HepG2 (cell line): ENCODE data around the gene TMEM19. TPM values are rescaled to one million over a fixed set of nuclear protein-coding genes. Genes with fewer than 3 reads are reported as not detected.

Source experiments
- HDAC1 ChIP-seq: sonication (generic); formaldehyde crosslinking; IDR thresholded peaks from 2 replicates; pipeline ENCODE4 v1.5.1; 2020; ENCODE audit warnings: mild to moderate bottlenecking, missing genetic modification reagents
- JUND ChIP-seq: sonication (generic); formaldehyde crosslinking; IDR thresholded peaks from 2 replicates; pipeline ENCODE4 v1.8.0; 2022; ENCODE audit warnings: mild to moderate bottlenecking, missing genetic modification reagents
- KDM5B ChIP-seq: sonication (generic); formaldehyde crosslinking; IDR thresholded peaks from 2 replicates; pipeline ENCODE4 v1.4.0; 2020; ENCODE audit warnings: missing genetic modification reagents, mild to moderate bottlenecking, borderline replicate concordance
- KLF11 ChIP-seq: IDR thresholded peaks from 2 replicates; pipeline ENCODE4 v1.6.1; 2016; ENCODE audit warnings: missing compliant biosample characterization
- MATR3 ChIP-seq: sonication (generic); formaldehyde crosslinking; IDR thresholded peaks from 2 replicates; pipeline ENCODE4 v1.4.0; 2020; ENCODE audit warnings: missing genetic modification reagents
- MED13 ChIP-seq: sonication (generic); formaldehyde crosslinking; IDR thresholded peaks from 2 replicates; pipeline ENCODE4 v1.5.0; 2020; ENCODE audit warnings: missing genetic modification reagents
- NR1H2 ChIP-seq: sonication (generic); formaldehyde crosslinking; IDR thresholded peaks from 2 replicates; pipeline ENCODE4 v1.8.1; 2022; ENCODE audit warnings: low read depth, missing genetic modification reagents, borderline replicate concordance
- PRPF4 ChIP-seq: fragments of 200-400 bp; formaldehyde crosslinking; IDR thresholded peaks from 2 replicates; pipeline ENCODE4 v1.6.1; 2016; ENCODE audit warnings: low read length, low read depth; ENCODE audit not compliant: poor library complexity, severe bottlenecking
- RFX3 ChIP-seq: IDR thresholded peaks from 2 replicates; pipeline ENCODE4 v1.6.1; 2016; ENCODE audit warnings: missing biosample characterization, missing genetic modification reagents
- SRSF1 ChIP-seq: fragments of 200-400 bp; formaldehyde crosslinking; optimal IDR thresholded peaks from 2 replicates; pipeline ENCODE3; 2017; ENCODE audit warnings: mild to moderate bottlenecking, low read depth, low read length, moderate library complexity
- ZFP1 ChIP-seq: IDR thresholded peaks from 2 replicates; pipeline ENCODE4 v1.6.1; 2016
- ZNF180 ChIP-seq: sonication (generic); formaldehyde crosslinking; IDR thresholded peaks from 2 replicates; pipeline ENCODE4 v1.4.0; 2020; ENCODE audit warnings: low read depth, missing genetic modification reagents, borderline replicate concordance
- ZNF337 ChIP-seq: sonication (generic); formaldehyde crosslinking; IDR thresholded peaks from 2 replicates; pipeline ENCODE4 v1.5.1; 2020; ENCODE audit warnings: missing genetic modification reagents, low read depth, mild to moderate bottlenecking, borderline replicate concordance
- ZSCAN12 ChIP-seq: sonication (generic); formaldehyde crosslinking; IDR thresholded peaks from 2 replicates; pipeline ENCODE4 v1.9.0; 2021; ENCODE audit warnings: mild to moderate bottlenecking, missing genetic modification reagents
- ZSCAN21 ChIP-seq: sonication (generic); formaldehyde crosslinking; IDR thresholded peaks from 2 replicates; pipeline ENCODE4 v1.8.0; 2022; ENCODE audit warnings: mild to moderate bottlenecking, missing genetic modification reagents, moderate library complexity, borderline replicate concordance
- ZSCAN29 ChIP-seq: sonication (generic); formaldehyde crosslinking; conservative IDR thresholded peaks from 2 replicates; pipeline ENCODE4 v1.4.0; 2020; ENCODE audit warnings: mild to moderate bottlenecking, missing genetic modification reagents
- ZZZ3 ChIP-seq: sonication (generic); formaldehyde crosslinking; IDR thresholded peaks from 2 replicates; pipeline ENCODE4 v1.4.0; 2020; ENCODE audit warnings: missing genetic modification reagents, mild to moderate bottlenecking, borderline replicate concordance
- polyA plus RNA-seq, 8 experiments: library from polyadenylated mRNA; depleted of rRNA in 3 of 8; stranded (reverse) in 7 of 8; unstranded in 1 of 8; fragments of >200 nt; fragmentation: Illumina TruSeq in 4 of 8; extraction: Trizol in 4 of 8; gene quantifications; 2 replicates each; pipeline versions ENCODE4 v1.2.1 to v1.2.3, GENCODE V29; 2011 to 2016; ENCODE audit warnings: low read depth in 4 of 8, missing spikeins in 1 of 8, mixed read lengths in 1 of 8; ENCODE audit not compliant: insufficient read depth in 1 of 8
- total RNA-seq, 5 experiments: library from RNA; depleted of rRNA; stranded (reverse); fragments of >200 nt; fragmentation: Illumina TruSeq; extraction: Trizol; gene quantifications; 2 replicates each; pipeline ENCODE4 v1.2.3, GENCODE V29; 2016; ENCODE audit warnings: low read depth in 1 of 5
- TF ChIP-seq, protein P1 (sequence below): sonication (generic); formaldehyde crosslinking; IDR thresholded peaks from 2 replicates; pipeline ENCODE4 v1.5.0; 2020; ENCODE audit warnings: mild to moderate bottlenecking, missing genetic modification reagents
- TF ChIP-seq, protein P2 (sequence below): sonication (generic); formaldehyde crosslinking; conservative IDR thresholded peaks from 2 replicates; pipeline ENCODE4 v1.4.0; 2020; ENCODE audit warnings: missing genetic modification reagents
- TF ChIP-seq, protein P3 (sequence below): sonication (generic); formaldehyde crosslinking; IDR thresholded peaks from 2 replicates; pipeline ENCODE4 v1.4.0; 2020; ENCODE audit warnings: low read depth, mild to moderate bottlenecking, missing genetic modification reagents
- TF ChIP-seq, protein P4 (sequence below): sonication (generic); formaldehyde crosslinking; IDR thresholded peaks from 2 replicates; pipeline ENCODE4 v1.4.0; 2020; ENCODE audit warnings: missing genetic modification reagents; ENCODE audit errors: not compliant biosample characterization

Gene TMEM19
- total and polyA plus RNA-seq, 2 of the 13 experiments (the other 11 are each of a cell fraction or from before 2014, with no cell fraction given): 16.9 to 22.5 TPM

DNA sequence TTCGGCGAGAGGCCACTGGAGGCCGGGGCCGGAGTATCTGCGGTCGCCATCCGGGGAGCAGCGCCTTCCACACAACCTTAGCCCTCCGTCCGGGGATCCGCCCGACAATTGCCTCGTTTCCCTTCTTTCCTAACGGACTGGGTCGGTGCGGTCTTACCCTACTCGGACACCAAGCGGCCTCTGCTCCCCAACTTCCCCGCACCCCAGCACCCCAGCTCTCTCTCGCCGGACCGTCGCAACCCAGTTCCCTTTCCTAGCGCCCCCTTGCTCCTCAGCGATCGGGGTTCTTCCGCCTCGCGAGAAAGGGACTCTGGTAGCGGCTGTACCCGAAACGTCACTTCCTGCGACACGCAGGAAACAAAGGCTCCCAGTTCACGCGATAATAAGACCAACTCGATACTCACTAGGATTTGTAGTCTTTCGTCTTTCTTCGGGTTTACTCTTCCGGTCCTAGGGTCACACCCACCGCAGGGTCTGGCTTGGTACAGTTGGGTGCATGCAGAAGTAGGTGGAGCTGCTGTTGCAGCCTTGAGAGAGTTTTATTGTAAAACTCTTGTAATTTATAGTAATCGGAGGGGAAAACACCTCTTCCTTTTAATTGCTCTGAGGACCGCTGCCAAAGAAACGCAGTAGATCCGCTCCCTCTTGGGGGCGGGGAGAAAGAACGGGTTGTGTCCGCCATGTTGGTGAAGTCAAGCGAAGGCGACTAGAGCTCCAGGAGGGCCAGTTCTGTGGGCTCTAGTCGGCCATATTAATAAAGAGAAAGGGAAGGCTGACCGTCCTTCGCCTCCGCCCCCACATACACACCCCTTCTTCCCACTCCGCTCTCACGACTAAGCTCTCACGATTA is 22.1 kb upstream of the TMEM19 start, which contains the start of the genes THAP2 and ZFC3H1 (continued):
- no peak for TF ChIP-seq ZNF337 (CRISPR knock-in tag)
- no peak; the same call in 1 of the 2 replicates for TF ChIP-seq ZZZ3 (CRISPR knock-in tag)
- no peak for TF ChIP-seq PRPF4
- TF ChIP-seq MATR3: no peak
- peak; percentile 48; the same call in 1 of the 2 replicates for TF ChIP-seq NR1H2 (CRISPR knock-in tag)
- TF ChIP-seq JUND: no peak
- TF ChIP-seq, protein P1, sequence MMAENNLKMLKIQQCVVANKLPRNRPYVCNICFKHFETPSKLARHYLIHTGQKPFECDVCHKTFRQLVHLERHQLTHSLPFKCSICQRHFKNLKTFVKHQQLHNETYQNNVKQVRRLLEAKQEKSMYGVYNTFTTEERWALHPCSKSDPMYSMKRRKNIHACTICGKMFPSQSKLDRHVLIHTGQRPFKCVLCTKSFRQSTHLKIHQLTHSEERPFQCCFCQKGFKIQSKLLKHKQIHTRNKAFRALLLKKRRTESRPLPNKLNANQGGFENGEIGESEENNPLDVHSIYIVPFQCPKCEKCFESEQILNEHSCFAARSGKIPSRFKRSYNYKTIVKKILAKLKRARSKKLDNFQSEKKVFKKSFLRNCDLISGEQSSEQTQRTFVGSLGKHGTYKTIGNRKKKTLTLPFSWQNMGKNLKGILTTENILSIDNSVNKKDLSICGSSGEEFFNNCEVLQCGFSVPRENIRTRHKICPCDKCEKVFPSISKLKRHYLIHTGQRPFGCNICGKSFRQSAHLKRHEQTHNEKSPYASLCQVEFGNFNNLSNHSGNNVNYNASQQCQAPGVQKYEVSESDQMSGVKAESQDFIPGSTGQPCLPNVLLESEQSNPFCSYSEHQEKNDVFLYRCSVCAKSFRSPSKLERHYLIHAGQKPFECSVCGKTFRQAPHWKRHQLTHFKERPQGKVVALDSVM (CRISPR knock-in tag): peak; percentile 49
- TF ChIP-seq KLF11 (CRISPR knock-in tag): no peak
- TF ChIP-seq ZFP1 (CRISPR knock-in tag): no peak
- TF ChIP-seq HDAC1 (CRISPR knock-in tag): peak; percentile 48; the same call in 1 of the 2 replicates
- no peak for TF ChIP-seq ZNF180 (CRISPR knock-in tag)
- TF ChIP-seq ZSCAN29: no peak
- no peak for TF ChIP-seq ZSCAN12 (CRISPR knock-in tag)
- TF ChIP-seq, protein P2, sequence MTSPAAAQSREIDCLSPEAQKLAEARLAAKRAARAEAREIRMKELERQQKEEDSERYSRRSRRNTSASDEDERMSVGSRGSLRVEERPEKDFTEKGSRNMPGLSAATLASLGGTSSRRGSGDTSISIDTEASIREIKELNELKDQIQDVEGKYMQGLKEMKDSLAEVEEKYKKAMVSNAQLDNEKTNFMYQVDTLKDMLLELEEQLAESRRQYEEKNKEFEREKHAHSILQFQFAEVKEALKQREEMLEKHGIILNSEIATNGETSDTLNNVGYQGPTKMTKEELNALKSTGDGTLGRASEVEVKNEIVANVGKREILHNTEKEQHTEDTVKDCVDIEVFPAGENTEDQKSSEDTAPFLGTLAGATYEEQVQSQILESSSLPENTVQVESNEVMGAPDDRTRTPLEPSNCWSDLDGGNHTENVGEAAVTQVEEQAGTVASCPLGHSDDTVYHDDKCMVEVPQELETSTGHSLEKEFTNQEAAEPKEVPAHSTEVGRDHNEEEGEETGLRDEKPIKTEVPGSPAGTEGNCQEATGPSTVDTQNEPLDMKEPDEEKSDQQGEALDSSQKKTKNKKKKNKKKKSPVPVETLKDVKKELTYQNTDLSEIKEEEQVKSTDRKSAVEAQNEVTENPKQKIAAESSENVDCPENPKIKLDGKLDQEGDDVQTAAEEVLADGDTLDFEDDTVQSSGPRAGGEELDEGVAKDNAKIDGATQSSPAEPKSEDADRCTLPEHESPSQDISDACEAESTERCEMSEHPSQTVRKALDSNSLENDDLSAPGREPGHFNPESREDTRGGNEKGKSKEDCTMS (CRISPR knock-in tag): no peak
- TF ChIP-seq SRSF1: peak; percentile 79
- peak; percentile 70 for TF ChIP-seq KDM5B (CRISPR knock-in tag)
- peak; percentile 75 for TF ChIP-seq ZSCAN21 (CRISPR knock-in tag)
- no peak for TF ChIP-seq RFX3 (CRISPR knock-in tag)
- TF ChIP-seq, protein P3, sequence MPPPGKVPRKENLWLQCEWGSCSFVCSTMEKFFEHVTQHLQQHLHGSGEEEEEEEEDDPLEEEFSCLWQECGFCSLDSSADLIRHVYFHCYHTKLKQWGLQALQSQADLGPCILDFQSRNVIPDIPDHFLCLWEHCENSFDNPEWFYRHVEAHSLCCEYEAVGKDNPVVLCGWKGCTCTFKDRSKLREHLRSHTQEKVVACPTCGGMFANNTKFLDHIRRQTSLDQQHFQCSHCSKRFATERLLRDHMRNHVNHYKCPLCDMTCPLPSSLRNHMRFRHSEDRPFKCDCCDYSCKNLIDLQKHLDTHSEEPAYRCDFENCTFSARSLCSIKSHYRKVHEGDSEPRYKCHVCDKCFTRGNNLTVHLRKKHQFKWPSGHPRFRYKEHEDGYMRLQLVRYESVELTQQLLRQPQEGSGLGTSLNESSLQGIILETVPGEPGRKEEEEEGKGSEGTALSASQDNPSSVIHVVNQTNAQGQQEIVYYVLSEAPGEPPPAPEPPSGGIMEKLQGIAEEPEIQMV (CRISPR knock-in tag): no peak
- no peak for TF ChIP-seq MED13 (CRISPR knock-in tag)
- TF ChIP-seq, protein P4, sequence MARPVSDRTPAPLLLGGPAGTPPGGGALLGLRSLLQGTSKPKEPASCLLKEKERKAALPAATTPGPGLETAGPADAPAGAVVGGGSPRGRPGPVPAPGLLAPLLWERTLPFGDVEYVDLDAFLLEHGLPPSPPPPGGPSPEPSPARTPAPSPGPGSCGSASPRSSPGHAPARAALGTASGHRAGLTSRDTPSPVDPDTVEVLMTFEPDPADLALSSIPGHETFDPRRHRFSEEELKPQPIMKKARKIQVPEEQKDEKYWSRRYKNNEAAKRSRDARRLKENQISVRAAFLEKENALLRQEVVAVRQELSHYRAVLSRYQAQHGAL (CRISPR knock-in tag): no peak
